HepG2 (cell line): ENCODE results near the gene NPHP4. TPM values are rescaled to one million over a fixed set of nuclear protein-coding genes. Genes with fewer than 3 reads are reported as not detected.

Experiments
- ARID5B ChIP-seq: IDR thresholded peaks from 2 replicates; pipeline ENCODE4 v1.4.0; 2020; ENCODE audit warnings: mild to moderate bottlenecking, missing genetic modification reagents
- ESRRA ChIP-seq: sonication (generic); formaldehyde crosslinking; IDR thresholded peaks from 2 replicates; pipeline ENCODE4 v1.5.1; 2020; ENCODE audit warnings: mild to moderate bottlenecking, low read depth, missing genetic modification reagents
- ISL2 ChIP-seq: sonication (generic); formaldehyde crosslinking; IDR thresholded peaks from 2 replicates; pipeline ENCODE4 v1.5.0; 2020; ENCODE audit warnings: missing genetic modification reagents
- KAT8 ChIP-seq: IDR thresholded peaks from 2 replicates; pipeline ENCODE4 v1.6.1; 2016; ENCODE audit warnings: missing genetic modification reagents, missing compliant biosample characterization
- MYC ChIP-seq: sonication (generic); formaldehyde crosslinking; IDR thresholded peaks from 2 replicates; pipeline ENCODE4 v1.9.0; 2021; ENCODE audit warnings: missing genetic modification reagents, borderline replicate concordance
- PBX2 ChIP-seq: IDR thresholded peaks from 2 replicates; pipeline ENCODE4 v1.6.1; 2016; ENCODE audit warnings: control low read depth
- RXRA ChIP-seq: sonication (generic); formaldehyde crosslinking; IDR thresholded peaks from 2 replicates; pipeline ENCODE4 v1.5.1; 2020; ENCODE audit warnings: missing genetic modification reagents
- ZMYM4 ChIP-seq: sonication (generic); formaldehyde crosslinking; IDR thresholded peaks from 2 replicates; pipeline ENCODE4 v1.8.1; 2023; ENCODE audit warnings: mild to moderate bottlenecking, missing genetic modification reagents
- ZNF326 ChIP-seq: sonication (generic); formaldehyde crosslinking; IDR thresholded peaks from 2 replicates; pipeline ENCODE4 v1.4.0; 2020; ENCODE audit warnings: missing genetic modification reagents, borderline replicate concordance
- ZNF350 ChIP-seq: sonication (generic); formaldehyde crosslinking; IDR thresholded peaks from 2 replicates; pipeline ENCODE4 v1.4.0; 2020; ENCODE audit warnings: mild to moderate bottlenecking, low read depth, missing genetic modification reagents, borderline replicate concordance
- ZNF552 ChIP-seq: sonication (generic); formaldehyde crosslinking; IDR thresholded peaks from 2 replicates; pipeline ENCODE4 v1.9.0; 2022; ENCODE audit warnings: missing genetic modification reagents, mild to moderate bottlenecking, borderline replicate concordance
- polyA plus RNA-seq, 8 experiments: library from polyadenylated mRNA; depleted of rRNA in 3 of 8; stranded (reverse) in 7 of 8; unstranded in 1 of 8; fragments of >200 nt; fragmentation: Illumina TruSeq in 4 of 8; extraction: Trizol in 4 of 8; gene quantifications; 2 replicates each; pipeline versions ENCODE4 v1.2.1 to v1.2.3, GENCODE V29; 2011 to 2016; ENCODE audit warnings: low read depth in 4 of 8, missing spikeins in 1 of 8, mixed read lengths in 1 of 8; ENCODE audit not compliant: insufficient read depth in 1 of 8
- total RNA-seq, 5 experiments: library from RNA; depleted of rRNA; stranded (reverse); fragments of >200 nt; fragmentation: Illumina TruSeq; extraction: Trizol; gene quantifications; 2 replicates each; pipeline ENCODE4 v1.2.3, GENCODE V29; 2016; ENCODE audit warnings: low read depth in 1 of 5
- TF ChIP-seq, protein P1 (sequence below): sonication (generic); formaldehyde crosslinking; IDR thresholded peaks from 2 replicates; pipeline ENCODE4 v1.8.0; 2022; ENCODE audit warnings: mild to moderate bottlenecking, missing genetic modification reagents, moderate library complexity
- TF ChIP-seq, protein P2 (sequence below): sonication (generic); formaldehyde crosslinking; IDR thresholded peaks from 2 replicates; pipeline ENCODE4 v1.5.0; 2020; ENCODE audit warnings: missing genetic modification reagents
- TF ChIP-seq, protein P3 (sequence below): sonication (generic); formaldehyde crosslinking; IDR thresholded peaks from 2 replicates; pipeline ENCODE4 v1.8.0; 2022; ENCODE audit warnings: mild to moderate bottlenecking, missing genetic modification reagents; ENCODE audit not compliant: insufficient replicate concordance
- TF ChIP-seq, protein P4 (sequence below): sonication (generic); formaldehyde crosslinking; IDR thresholded peaks from 2 replicates; pipeline ENCODE4 v1.4.0; 2020; ENCODE audit warnings: missing genetic modification reagents

Gene NPHP4
- total and polyA plus RNA-seq, 2 of the 13 experiments (the other 11 are each of a cell fraction or from before 2014, with no cell fraction given), result 4.4 to 6.8 TPM

- peak; percentile 54; the same call in 1 of the 2 replicates for TF ChIP-seq MYC
- 0 out of 2 replicates have a peak, but pooled peaks have one; percentile 61 for TF ChIP-seq ISL2
- TF ChIP-seq KAT8, result peak; percentile 64; the same call in 1 of the 2 replicates
- TF ChIP-seq ARID5B (CRISPR knock-in tag), result peak; percentile 24; the same call in 1 of the 2 replicates
- TF ChIP-seq, protein P1, sequence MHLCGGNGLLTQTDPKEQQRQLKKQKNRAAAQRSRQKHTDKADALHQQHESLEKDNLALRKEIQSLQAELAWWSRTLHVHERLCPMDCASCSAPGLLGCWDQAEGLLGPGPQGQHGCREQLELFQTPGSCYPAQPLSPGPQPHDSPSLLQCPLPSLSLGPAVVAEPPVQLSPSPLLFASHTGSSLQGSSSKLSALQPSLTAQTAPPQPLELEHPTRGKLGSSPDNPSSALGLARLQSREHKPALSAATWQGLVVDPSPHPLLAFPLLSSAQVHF (CRISPR knock-in tag), result 0 out of 2 replicates have a peak, but pooled peaks have one; percentile 9
- TF ChIP-seq, protein P2, sequence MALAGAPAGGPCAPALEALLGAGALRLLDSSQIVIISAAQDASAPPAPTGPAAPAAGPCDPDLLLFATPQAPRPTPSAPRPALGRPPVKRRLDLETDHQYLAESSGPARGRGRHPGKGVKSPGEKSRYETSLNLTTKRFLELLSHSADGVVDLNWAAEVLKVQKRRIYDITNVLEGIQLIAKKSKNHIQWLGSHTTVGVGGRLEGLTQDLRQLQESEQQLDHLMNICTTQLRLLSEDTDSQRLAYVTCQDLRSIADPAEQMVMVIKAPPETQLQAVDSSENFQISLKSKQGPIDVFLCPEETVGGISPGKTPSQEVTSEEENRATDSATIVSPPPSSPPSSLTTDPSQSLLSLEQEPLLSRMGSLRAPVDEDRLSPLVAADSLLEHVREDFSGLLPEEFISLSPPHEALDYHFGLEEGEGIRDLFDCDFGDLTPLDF (CRISPR knock-in tag), result peak; percentile 73; the same call in 1 of the 2 replicates
- TF ChIP-seq ZNF350 (CRISPR knock-in tag), result peak; percentile 51; the same call in 1 of the 2 replicates
- peak; percentile 51; the same call in 1 of the 2 replicates for TF ChIP-seq ESRRA (CRISPR knock-in tag)
- TF ChIP-seq ZNF552 (CRISPR knock-in tag), result peak; percentile 46; the same call in 1 of the 2 replicates
- TF ChIP-seq, protein P3, sequence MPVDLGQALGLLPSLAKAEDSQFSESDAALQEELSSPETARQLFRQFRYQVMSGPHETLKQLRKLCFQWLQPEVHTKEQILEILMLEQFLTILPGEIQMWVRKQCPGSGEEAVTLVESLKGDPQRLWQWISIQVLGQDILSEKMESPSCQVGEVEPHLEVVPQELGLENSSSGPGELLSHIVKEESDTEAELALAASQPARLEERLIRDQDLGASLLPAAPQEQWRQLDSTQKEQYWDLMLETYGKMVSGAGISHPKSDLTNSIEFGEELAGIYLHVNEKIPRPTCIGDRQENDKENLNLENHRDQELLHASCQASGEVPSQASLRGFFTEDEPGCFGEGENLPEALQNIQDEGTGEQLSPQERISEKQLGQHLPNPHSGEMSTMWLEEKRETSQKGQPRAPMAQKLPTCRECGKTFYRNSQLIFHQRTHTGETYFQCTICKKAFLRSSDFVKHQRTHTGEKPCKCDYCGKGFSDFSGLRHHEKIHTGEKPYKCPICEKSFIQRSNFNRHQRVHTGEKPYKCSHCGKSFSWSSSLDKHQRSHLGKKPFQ (CRISPR knock-in tag), result no peak
- peak; percentile 93 for TF ChIP-seq PBX2 (CRISPR knock-in tag)
- TF ChIP-seq, protein P4, sequence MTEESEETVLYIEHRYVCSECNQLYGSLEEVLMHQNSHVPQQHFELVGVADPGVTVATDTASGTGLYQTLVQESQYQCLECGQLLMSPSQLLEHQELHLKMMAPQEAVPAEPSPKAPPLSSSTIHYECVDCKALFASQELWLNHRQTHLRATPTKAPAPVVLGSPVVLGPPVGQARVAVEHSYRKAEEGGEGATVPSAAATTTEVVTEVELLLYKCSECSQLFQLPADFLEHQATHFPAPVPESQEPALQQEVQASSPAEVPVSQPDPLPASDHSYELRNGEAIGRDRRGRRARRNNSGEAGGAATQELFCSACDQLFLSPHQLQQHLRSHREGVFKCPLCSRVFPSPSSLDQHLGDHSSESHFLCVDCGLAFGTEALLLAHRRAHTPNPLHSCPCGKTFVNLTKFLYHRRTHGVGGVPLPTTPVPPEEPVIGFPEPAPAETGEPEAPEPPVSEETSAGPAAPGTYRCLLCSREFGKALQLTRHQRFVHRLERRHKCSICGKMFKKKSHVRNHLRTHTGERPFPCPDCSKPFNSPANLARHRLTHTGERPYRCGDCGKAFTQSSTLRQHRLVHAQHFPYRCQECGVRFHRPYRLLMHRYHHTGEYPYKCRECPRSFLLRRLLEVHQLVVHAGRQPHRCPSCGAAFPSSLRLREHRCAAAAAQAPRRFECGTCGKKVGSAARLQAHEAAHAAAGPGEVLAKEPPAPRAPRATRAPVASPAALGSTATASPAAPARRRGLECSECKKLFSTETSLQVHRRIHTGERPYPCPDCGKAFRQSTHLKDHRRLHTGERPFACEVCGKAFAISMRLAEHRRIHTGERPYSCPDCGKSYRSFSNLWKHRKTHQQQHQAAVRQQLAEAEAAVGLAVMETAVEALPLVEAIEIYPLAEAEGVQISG (CRISPR knock-in tag), result peak; percentile 58
- TF ChIP-seq ZNF326 (CRISPR knock-in tag), result no peak
- TF ChIP-seq RXRA (CRISPR knock-in tag), result 0 out of 2 replicates have a peak, but pooled peaks have one; percentile 24
- peak; percentile 58 for TF ChIP-seq ZMYM4 (CRISPR knock-in tag)
These were observed at the start of gene NPHP4 (continued) for GRCh38 chr1:5992026-5992813.
